GM21529 (cell line): ENCODE measurements around the gene SPIRE2.
A peak's percentile ranks its signal among the peaks of the same experiment; 100 is the strongest.
"Not testable (repeated sequence)": the region's sequence is repeated elsewhere in the genome, so short reads cannot be mapped to it uniquely, and the experiment has no call there.

Experiments
- ATAC-seq: cut with Tn5 transposase; IDR thresholded peaks from one replicate; pipeline ENCODE4 v1.9.1; 2021; ENCODE audit not compliant: unreplicated experiment

The SPIRE2 gene

GRCh38 chr16:89806589-89807193 is 21.6 kb upstream of the SPIRE2 start:
- ATAC-seq = not testable (repeated sequence)

DNA sequence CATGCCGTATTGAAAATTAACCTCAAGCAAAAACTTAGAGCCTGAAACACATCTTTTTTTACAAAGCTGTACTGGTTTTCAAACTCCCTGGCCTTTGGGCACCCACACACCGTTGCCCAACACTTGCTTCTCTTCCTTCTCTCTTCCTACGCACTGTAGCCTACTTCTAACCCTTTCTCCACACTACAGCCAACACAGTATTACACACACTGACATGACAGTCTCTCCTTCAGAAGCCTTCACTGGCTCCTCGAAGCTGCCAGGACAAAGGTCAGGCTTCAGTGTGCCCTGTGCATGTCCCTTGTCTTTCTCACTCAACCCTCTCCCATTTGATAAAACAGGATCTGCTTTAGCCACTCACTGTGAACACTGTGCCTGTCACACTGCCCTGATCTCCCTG is 19.8 kb upstream of the SPIRE2 start:
- no peak for ATAC-seq

DNA sequence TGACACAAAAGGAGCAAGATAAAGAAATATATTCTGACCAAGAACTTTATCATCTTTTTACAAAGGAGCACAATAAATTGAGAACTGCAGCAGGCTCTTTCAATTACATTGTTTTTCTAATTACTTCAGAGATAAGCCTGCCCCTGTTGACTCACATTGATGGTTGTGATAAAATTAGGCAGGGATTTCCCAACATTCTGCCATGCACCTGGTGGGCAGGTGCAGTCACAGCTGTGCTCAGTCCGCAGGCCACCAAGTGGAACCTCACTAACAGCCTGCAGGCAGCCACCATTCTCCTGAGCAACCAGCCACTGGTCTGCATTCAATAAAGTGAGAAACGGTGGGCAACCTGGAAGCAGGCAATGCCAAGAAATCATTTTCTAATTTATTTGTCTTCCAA is 17.0 kb upstream of the SPIRE2 start:
- ATAC-seq = no peak

- peak; percentile 33 for ATAC-seq
These were observed 12.5 kb upstream of the SPIRE2 start for GRCh38 chr16:89815639-89816348.

DNA sequence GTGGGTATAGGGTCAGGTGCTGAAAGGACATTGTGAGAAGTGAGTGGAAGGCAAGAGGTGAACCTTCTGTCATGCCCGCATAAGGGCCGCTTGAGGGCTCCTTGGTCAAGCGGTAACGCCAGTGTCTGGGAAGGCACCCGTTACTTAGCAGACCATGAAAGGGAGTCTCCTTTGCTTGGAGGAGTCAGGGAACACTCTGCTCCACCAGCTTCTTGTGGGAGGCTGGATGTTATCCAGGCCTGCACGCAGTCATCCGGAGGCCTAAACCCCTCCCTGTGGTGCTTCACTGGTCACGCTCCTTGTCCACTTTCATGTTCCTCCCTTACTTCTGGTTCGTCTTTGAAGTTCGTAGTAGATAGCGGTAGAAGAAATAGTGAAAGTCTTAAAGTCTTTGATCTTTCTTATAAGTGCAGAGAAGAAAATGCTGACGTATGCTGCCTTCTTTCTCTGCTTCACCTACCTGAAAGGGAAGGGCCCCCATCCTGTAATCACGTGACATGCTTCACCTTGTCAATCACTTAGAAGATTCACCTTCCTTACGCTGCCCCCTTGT is 9.3 kb upstream of the SPIRE2 start:
- ATAC-seq = not testable (repeated sequence)

GRCh38 chr16:89819448-89819847 is 8.8 kb upstream of the SPIRE2 start:
- not testable (repeated sequence) for ATAC-seq

DNA sequence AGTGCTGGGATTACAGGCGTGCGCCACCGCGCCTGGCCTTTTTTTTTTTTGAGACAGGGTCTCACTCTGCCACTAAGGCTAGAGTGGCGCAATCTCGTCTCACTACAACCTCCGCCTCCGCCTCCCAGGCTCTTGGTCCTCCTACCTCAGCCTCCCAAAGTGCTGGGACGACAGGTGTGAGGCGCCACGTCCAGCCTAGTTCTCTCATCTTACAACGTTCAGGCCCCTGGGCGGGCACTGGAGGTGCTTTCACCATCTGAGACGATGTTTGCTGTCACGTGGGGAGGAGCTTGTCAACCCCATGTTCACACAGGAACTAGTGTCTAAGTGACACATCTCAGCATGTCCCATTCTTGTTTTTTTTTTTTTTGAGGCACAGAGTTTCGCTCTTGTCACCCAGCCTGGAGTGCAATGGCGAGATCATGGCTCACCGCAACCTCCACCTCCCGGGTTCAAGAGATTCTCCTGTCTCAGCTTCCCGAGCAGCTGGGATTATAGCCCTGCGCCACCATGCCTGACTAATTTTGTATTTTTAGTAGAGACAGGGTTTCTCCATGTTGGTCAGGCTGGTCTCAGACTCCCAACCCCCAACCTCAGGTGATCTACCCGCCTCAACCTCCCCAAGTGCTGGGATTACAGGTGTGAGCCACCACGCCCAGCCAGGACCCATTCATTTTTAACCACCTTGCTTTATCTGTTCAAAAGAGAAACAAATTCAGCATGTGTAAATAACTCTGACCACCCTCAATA is 6.7 kb upstream of the SPIRE2 start:
- no peak for ATAC-seq

- ATAC-seq = no peak
These were observed 5.8 kb upstream of the SPIRE2 start for GRCh38 chr16:89822188-89823086.

DNA sequence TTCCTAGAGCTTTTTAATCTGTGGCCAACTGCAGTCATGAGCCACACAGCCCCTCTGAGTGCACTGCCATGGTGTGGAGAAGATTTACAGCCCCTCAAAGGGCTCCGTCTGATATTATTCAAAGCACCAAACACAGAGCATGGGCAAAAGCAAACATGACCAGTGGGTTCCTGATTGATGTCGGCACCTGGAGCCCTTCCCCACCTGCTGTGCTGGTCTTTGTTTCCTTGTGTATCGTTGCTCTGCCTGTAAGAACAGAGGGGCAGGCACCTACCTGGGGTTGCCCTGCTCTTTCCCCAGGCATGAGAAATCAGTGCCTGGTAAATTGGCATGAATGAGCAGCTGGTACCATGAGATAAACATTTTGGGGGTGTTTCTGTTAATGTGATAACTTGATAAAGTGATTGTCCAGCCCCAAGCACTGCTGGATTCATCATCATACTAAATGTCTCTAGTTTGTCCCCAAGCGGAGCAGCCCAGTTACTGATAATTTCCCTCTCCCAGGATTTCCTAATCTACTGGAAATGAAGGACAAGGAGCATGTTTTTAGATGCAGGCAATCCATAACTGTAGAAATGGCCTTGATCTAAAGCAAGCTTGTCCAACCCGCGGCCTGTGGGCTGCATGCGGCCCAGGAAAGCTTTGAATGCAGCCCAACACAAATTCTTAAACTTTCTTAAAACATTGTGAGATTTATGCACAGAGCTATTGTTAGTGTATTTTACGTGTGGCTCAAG is 5.0 kb upstream of the SPIRE2 start:
- ATAC-seq = no peak

- ATAC-seq = not testable (repeated sequence)
These were observed 4.5 kb upstream of the SPIRE2 start for GRCh38 chr16:89823824-89824148.

DNA sequence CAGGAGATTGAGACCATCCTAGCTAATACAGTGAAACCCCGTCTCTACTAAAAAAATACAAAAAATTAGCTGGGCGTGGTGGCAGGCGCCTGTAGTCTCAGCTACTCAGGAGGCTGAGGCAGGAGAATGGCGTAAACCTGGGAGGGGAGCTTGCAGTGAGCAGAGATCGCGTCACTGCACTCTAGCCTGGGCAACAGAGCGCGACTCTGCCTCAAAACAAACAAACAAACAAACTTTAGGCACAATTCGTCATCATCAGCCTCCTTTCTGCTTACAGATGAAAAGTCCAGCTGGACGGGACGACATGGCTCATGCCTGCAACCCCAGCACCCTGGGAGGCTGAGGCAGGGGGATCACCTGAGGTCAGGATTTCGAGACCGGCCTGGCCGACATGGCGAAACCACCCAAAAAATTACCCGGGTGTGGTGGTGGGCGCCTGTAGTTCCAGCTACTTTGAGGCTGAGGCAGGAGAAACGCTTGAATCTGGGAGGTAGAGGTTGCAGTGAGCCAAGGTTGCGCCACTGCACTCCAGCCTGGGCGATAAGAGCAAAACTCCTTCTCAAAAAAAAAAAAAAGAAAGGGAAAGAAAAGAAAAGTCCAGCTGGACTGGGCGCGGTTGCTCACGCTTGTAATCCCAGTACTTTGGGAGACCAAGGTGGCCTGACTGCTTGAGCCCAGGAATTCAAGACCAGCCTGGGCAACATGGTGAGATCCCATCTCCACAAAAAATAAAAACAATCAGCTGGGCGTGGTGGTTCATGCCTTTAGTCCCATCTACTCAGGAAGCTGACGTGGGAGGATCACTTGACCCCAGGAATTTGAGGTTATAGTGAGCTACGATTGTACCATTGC is 1.5 kb upstream of the SPIRE2 start:
- no peak for ATAC-seq

DNA sequence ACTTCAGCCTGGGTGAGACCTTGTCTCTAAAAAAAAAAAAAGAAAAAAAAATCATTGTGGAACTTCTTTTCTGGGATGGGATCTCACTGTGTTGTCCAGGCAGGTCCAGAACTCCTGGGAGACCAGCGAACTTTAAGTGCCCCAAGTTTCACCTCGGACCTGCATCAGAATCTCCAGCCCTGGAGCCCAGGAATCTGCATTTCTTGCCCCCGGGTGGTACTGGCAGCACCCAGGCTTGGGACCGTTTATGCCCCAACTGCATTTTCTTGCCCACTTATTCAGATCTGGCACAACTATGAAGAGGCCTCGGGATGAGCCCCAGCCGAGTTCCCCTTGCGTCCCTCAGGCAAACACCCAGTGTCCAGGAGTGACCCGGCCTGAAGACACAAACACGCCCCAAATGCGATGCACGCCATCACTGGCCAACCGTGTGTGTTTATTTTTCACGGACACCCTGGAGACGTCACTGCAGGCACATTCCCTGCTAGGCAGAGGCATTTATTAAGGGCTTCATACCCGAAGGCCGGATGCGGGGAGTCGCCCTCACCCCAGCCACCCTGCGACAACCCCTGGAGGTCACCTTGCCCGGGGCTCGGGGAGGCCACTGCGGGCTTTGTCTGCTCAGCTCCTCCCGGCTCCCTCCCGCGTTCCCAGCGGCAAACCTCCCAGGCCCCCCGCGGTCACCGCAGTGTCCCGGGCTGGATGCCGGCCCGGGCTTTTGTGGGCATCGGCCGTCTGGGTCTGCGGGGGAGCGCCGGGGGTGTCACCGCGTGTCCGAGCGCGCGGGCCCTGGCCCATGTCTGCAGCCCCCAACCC is 684 bp upstream of the SPIRE2 start:
- ATAC-seq = no peak

GRCh38 chr16:89828870-89829629 is 775 bp downstream of the SPIRE2 start:
- no peak for ATAC-seq

DNA sequence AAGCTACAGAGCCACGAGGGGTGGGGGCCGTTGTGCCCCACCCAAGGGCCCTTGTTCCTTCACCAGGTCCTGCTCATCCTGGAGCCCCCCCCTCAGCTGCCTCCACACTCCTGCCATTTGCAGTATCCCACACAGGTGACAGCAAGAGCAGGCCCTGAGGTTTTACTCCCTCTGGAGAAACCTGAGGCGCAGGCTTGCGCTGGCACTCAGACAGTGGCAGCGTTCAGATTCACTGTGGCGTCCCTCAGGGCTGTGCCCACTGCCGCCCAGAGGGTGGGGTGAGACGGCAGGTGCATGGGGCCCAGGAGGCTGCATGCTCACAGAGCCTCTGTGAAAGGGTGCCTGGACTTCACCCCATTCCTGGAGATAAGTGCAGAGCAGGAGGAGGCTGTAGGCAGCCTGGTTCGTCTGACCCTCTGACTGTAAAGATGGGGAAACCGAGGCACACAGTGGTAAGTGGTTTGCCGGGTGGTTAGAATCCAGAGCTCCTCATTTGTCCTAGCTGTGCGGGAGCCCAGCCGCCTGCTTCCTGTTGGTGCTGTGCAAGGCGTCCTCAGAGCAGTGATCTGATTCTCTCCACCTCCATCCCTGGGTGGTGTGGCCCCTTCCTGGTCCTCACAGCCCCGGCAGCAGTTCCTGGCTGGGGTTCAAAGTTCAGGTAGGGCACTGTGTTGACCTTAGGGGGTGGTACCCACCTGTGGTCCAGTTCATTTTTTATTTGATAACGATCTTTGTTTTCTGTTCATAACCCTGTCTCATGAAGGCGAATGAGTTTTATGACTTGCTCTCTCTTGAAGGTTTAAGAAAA is 1.6 kb downstream of the SPIRE2 start:
- ATAC-seq = no peak

- no peak for ATAC-seq
These were observed 3.6 kb downstream of the SPIRE2 start for GRCh38 chr16:89831810-89832328.

DNA sequence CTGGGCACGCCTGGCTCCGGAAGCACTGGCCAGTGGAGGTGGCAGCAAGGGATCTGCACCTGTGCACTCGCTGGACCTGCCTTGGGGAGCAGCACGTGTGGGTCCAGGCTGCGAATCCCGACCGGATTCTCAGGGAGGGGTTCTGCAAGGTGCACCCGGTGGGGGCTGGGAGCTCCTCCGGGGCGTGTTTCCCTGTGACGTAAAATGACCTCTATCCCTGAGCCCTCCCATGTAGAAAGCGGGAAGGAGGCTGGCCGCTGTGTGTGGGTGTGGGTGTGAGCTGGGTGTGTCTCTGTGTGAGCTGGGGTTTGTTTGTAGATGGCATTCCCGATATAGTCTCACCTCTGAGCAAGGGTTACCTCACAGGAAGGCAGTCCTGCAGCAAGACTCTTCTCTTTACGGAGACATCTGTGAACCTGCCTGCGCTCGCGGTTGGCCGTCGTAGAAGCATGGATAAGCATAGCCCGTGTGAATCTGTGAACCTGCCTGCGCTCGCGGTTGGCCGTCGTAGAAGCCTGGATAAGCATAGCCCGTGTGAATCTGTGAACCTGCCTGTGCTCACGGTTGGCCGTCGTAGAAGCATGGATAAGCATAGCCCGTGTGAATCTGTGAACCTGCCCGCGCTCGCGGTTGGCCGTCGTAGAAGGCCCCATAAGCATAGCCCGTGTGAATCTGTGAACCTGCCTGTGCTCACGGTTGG is 5.5 kb downstream of the SPIRE2 start:
- not testable (repeated sequence) for ATAC-seq
